GM18511 (cell line): ENCODE results near the gene PDCD1.
"Not testable (repeated sequence)": the region's sequence is repeated elsewhere in the genome, so short reads cannot be mapped to it uniquely, and the experiment has no call there.

Experiments used
- ATAC-seq: cut with Tn5 transposase; IDR thresholded peaks from one replicate; pipeline ENCODE4 v1.9.1; 2021; ENCODE audit warnings: mild to moderate bottlenecking, moderate library complexity; ENCODE audit not compliant: unreplicated experiment

Gene PDCD1

DNA sequence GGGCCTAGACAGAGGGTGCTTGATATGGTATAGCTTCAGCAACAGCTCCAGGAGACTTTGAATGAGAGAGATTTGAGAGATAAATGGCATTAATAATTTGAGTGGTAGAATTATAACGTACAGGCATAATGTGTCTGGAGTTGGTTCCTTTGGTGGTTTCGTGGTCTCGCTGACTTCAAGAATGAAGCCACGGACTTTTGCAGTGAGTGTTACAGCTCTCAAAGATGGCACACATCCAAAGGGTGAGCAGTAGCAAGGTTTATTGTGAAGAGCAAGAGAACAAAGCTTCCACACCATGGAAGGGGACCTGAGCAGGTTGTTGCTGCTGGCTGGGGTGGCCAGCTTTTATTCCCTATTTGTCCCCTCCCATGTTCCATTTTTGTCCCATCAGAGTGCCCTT is 23.1 kb downstream of the PDCD1 start:
- no peak for ATAC-seq

DNA sequence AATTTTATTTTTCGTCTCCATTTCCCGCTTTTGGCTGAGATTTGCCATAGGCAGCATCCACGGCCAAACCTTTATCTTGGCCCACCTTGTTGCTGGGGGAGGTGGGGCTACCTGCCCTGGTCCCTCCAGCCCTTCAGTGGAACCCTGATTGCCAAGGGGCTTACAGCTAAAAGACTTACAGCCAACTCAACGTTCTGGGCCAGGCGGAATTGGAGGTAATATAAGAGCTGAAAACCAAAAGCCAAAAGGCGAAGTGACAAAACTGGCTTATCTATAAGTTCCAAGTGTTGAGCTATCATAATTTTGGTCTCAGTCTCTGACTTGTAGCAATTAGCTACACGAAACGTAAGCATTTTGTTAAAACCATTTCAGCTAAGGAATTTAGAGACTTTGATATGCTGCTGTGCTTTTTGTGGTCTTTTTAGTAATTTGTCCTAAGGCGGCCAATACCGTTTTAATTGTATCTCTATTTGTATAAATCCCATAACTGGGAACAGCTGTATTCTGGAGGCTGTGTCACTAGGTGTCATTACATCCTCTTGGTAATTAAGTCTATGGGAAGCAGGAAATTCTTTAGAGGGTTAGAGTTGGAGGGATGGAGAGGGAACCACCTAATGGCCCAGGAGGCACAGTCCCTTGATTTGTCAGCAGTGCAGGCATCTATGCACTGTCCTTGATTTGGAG is 24.0 kb downstream of the PDCD1 start:
- no peak for ATAC-seq

DNA sequence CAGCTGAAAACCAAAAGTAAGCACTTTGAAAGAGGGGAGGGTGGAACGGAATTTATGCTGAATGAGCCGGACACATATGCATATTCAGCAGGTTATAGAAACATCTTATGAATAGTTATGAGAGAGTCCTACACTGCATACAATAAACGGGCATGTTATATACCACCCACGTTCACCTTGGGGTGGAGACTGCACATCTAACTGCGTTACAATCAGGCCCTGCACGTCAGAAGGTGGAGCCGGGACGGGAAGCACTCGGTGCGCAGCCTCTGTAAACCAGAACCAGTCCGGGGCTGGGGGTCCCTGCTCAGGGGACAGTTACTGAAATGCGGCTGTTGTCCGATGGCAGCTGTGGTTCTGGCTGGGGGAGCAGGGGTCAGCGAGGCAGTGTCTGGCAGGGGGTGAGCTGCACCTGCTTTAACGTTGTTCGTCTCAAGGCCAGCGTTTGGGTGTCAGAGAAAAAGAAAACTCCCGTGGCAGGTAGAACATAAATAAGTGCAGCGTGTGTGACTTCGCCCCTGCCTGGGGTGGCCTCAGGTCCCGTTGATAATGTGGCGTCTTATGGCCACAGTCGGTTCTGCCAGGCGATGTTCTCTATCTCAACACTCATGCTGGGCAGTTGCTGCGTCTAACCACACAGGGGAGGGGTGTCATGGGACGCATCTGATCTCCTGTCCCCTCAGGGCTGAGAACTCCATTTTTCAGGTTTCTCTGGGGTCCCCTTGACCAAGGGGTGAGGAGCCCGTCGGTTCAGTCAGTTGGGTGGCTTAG is 24.8 kb downstream of the PDCD1 start:
- not testable (repeated sequence) for ATAC-seq

DNA sequence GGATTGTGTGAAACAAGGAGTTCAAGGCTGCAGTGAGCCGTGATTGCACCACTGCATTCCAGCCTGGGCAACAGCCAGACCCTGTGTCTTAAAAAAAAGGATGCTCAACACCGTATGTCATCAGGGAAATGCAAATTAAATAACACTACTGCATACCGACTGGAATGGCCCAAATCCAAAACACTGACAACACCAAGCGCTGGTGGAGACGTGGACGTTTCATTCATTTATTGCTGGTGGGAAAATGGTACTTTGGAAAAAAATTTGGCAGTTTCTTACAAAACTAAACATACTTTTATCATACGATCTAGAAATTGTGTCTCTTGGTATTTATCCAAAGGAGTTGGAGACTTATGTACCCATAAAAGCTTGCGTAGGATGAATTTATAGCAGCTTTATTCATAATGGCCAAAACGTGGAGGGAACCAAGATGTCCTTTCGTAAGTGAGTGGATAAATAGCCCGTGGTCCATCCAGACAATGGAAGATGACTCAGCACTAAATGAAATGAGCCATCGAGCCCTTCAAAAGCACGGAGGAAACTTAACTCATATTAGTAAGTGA is 25.5 kb downstream of the PDCD1 start:
- ATAC-seq = no peak

DNA sequence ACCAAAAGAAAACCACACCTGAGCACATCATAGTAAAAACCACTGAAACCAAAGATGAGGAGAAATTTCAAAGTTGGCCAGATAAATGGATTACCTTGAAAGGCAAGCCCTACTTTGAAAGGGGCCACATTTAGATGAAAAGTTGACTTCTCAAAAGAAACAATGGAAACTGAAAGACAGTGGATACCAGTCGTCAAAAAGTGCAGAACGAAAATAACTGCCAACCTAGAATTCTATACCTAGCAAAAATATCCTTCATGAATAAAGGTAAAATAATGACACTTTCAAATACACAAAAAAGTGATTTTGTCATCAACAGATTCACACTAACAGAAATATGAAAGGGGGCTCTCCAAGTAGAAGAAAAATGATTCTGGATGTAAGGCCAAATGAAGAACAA is 31.3 kb downstream of the PDCD1 start:
- ATAC-seq = no peak

DNA sequence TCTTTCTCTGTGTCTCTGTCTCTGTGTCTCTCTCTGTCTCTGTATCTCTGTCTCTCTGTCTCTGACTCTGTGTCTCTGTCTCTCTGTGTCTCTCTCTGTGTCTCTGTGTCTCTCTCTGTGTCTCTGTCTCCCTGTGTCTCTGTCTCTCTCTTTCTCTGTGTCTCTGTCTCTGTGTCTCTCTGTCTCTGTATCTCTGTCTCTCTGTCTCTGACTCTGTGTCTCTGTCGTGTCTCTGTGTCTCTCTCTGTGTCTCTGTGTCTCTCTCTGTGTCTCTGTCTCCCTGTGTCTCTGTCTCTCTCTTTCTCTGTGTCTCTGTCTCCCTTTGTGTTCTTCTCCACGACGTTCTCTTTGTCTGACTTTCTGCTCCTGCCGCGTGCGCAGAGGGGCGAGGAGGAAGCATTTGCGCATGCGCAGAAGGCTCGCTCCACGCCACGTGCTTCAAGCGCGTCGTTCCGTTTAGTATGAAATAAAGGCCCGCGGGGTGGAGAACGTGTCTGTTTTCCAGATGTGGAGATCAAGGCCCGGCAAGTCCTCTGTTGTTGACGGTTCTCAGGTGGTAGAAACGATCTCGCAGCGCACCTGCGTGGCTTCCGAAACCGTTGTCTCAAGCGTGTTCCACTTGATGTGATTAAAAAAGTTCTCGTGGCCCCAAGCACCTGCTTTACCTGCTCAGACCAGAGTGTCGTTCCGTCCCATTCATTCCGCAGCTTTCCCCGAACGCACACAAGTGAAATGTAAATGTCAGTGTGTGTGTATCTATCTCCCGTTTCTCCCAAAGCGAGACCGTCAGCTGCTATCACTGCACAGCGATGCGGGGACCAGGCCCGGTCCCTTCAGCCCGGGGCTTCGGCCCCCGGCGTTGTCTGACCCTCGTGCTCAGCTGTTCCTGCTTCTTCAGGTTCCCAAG is 34.9 kb downstream of the PDCD1 start:
- not testable (repeated sequence) for ATAC-seq

DNA sequence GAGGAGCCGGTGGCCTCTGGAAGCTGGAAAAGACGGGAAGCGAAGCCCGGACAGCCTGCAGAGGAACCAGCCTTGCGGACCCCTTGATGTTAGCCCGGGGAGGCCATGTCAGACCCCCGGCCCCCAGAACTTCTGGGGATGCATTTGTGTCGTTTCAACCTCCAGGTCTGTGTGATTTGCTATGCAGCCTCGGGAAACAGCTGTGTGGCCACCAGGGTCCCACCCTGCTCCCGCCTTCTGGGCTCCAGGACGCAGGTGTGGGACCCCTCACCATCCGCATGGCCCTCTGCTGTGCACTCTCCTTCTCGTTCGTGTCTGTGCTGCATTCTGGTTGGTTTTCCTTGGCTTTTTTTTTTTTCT is 36.5 kb downstream of the PDCD1 start:
- no peak for ATAC-seq

DNA sequence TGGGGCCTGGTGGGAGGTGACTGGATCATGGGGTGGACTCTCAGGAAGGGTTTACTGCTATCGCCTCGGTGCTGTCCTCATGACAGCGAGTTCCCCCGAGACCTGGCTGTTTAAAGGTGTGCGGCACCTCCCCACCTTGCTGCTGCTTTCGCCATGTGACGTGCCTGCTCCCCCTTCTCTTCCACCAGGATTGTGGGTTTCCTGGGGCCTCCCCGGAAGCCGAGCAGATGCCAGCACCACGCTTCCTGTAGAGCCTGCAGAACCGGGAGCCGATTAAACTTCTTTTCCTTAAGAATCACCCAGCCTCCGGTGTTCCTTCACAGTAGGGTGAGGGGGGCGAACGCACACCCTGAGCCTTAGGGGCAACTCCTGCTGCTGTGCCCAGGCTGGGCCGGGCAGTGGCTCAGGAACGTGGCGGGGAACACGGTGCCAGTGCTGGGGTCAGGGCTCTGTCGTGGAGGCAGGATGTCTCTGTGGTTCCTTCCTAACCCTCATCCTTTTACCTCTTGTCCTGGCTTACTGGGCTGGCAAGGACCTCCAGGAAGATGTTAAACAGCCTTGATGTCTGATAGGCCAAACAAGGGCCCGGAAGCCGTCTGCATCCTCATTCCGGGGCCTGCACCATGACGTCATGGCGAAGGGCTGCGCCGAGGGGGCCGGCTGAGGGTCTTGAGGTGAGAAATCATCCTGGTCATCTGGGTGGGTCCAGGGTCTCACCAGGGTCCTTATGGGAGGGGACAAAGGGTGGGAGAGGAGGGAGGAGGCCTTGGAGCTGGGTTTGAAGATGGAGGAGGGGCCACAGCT is 37.0 kb downstream of the PDCD1 start:
- no peak for ATAC-seq

DNA sequence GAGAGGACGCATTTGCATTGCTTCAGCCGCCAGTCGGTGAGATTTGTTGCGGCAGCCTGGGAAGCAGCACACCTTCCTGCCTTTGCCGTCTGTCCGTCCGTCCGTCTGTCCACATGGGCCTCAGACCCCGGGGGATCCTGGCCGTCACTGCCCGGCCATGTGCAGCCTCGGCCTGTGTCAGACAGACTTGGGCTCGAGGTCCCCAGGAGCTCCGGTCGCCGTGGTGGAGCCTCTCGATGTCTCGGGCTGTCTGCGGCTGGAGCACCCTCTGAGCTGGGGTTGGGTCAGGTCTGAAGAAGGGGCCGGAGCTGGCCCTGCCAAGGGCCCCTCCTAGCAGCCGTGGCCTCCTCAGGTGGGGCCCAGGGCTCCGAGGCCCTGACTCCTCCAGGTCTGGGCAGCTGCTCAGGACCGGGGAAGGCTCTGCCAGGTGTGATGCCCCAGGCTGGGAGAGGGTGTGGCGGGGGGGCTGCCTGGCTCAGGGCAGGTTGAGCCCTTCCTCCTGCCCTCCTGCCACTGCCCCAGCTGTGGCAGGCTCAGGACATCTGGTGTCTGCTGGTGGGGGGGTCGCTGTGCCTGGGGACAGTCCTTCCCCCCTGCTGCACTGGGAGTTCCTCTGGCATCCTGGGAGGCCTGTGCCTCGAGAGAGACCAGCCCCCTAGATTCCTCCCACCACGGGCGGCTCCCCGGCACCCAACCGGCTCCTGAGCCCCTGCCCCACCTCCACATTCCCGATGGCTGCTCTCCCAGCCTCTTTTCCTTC is 37.9 kb downstream of the PDCD1 start:
- ATAC-seq = no peak

DNA sequence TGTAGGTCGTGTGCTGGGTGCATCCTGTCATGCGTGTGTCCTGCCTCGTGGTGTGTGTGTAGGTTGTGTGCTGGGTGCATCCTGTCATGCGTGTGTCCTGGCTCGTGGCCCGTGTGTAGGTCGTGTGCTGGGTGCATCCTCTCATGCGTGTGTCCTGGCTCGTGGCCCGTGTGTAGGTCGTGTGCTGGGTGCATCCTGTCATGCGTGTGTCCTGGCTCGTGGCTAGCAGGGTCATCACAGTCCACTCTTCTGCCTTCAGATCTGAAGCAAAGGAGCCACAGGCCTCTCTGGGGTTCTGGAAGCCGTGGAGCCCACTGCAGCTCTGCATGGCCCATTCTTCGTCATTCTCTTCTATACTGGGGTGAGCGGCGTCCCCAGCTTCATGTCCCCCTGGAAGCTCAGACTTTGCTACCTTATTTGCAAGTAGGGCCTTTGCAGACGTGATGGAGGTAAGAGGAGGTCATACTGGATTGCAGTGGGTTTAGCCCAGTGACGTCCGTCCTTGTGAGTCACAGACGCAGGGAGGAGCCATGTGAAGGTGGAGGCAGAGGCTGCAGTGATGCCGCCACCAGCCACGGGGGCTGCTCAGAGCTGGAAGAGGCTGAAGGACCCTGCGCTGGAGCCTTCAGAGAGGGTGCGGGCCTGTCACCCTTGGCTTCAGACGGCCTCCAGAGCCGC is 38.6 kb downstream of the PDCD1 start:
- not testable (repeated sequence) for ATAC-seq

DNA sequence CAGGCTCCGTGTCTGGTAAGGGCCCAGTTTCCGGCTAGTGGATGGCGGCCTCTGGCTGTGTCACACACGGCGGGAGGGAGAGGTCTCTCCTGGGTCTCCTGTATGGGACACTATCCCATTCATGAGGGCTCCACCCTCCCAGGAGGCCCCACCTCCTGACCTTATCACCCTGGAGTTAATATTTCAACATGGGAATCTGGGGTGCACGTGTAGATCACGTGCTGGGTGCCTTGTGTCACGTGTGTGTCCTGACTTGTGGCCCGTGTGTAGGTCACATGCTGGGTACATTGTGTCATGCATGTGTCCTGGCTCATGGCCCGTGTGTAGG is 39.8 kb downstream of the PDCD1 start:
- ATAC-seq = no peak

DNA sequence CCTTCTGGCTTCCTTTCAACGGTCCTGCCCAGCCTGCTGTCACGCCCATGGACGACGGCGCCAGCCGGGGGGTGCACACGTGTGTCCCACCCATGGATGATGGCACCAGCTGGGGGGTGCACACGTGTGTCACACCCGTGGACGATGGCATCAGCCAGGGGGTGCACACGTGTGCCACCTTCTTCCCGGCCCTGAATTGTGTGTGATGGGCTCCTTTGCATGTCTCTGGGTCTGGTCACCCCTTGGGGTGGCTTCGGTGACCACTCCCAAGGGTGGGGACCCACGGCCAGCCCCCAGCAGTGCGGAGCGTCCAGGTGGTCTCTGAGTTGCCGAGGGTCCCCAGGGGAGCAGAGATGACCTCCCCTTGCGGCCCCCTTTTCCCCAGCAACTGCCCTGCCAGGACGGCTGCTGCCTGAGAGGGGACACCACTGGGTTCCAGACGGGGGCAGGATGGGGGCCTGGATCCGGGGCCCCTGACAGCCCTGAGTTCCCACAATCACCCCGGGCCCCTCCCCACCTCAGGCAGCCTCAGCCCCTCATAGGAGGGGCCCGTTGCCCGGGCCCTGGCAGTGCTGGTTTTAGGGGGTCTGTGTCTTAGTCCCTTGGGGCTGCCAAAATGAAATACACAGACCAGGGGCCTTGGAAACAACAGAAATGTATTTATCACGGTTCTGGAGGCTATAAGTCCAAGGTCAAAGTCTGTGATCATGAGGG is 40.3 kb downstream of the PDCD1 start:
- no peak for ATAC-seq

DNA sequence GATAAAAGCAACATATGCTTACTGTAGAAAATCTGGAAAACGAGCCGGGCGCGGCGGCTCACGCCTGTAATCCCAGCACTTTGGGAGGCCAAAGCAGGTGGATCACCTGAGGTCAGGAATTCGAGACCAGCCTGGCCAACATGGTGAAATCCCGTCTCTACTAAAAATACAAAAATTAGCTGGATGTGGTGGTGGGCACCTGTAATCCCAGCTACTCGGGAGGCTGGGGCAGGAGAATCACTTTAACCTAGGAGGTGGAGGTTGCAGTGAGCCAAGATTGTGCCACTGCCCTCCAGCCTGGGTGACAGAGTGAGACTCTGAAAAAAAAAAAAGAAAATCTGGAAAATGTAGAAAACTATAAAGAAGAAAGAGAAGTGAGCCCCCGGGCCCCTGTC is 40.9 kb downstream of the PDCD1 start:
- not testable (repeated sequence) for ATAC-seq

DNA sequence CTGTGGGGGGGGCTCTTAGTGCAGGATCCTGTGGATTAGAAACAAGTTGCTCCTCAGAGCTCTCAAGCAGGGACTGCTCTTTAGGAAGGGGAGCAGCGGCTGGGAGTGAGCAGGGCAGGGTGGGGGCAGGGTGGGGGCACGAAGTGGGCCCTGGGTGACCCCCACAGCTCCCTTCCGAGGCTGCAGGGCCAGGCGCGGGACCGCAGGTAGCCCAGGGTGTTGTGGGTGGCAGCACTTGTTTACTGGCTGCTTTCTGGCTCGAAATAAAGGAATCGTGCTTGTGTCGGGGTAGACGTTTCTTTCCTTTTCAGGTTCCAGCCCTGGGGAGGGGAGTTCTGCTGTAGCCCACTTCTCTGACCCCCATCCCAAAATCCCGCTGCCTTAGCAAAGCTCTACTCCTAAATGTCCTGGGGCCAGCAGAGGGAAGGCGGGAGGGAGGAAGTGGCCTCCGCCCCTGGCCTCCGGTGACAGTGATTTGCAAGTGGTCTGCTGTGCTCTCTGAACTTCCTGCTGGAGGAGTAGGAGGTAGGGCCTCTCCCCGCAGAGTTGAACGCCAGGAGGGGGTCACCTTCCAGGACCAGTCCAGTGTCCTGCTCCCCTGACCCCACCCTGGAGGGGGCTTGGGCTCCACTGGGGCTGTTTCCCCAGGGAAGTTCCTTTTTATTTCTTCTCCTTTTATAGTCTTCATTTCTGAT is 41.4 kb downstream of the PDCD1 start:
- no peak for ATAC-seq

DNA sequence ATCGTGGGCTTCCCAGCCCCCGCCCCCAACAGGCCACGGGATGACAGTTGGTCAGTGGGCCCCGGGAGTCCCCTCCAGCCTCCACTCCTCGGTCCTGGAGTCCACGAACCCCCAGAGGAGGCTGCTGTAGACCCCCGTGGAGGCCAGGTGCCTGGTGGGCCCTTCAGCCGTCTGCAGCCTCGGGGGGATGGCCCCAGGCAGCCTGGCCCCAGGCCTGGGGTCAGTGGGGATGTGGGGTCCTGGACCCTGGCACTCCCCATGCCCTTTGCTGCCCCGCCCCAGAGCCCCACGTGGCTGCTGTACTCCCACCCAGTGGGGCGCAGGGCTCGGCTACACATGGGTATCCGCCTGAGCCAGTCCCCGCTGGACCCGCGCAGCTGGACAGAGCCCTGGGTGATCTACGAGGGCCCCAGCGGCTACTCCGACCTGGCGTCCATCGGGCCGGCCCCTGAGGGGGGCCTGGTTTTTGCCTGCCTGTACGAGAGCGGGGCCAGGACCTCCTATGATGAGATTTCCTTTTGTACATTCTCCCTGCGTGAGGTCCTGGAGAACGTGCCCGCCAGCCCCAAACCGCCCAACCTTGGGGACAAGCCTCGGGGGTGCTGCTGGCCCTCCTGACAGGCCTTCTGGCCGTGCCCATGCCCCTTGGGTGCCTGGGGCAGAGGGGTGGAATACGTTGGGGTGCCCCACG is 42.1 kb downstream of the PDCD1 start:
- ATAC-seq = no peak

DNA sequence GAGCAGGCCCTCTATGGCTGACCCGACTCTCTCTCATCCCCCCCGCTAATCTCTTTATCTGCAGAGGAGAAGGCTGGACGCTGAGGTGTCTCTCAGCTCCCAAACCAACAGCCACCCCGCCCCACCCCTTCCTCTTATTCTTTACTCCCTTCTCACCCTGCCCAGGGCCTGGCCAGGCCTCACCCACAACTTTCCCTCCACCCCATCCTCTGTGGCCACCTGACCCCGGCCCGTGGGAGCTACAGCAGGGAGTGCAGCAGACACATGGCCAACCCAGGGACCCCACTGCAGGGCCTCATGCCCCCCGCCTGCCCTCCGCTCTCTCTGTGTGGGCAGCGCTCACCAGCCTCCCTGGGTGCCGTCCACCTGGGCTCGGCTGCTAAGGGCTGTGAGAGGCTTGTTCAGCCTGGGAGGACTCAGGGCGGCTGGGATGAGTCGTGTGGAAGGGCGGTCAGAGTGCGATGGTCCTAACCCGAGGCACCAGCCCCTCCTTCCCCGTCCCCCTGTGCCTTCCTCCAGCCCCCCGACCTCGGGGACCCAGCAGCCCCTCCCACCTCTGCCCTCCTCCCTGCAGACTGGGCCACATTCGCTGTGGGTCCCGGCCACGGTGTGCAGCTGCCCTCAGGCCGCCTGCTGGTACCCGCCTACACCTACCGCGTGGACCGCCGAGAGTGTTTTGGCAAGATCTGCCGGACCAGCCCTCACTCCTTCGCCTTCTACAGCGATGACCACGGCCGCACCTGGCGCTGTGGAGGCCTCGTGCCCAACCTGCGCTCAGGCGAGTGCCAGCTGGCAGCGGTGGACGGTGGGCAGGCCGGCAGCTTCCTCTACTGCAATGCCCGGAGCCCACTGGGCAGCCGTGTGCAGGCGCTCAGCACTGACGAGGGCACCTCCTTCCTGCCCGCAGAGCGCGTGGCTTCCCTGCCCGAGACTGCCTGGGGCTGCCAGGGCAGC is 42.9 kb downstream of the PDCD1 start:
- ATAC-seq = no peak
